NCI-H226 (cell line): Measurements from ENCODE around the gene EIPR1.

ENCODE experiments used
- DNase-seq: peaks from one replicate; pipeline ENCODE4 v3.0.0-alpha.2; 2015

EIPR1 gene

DNA sequence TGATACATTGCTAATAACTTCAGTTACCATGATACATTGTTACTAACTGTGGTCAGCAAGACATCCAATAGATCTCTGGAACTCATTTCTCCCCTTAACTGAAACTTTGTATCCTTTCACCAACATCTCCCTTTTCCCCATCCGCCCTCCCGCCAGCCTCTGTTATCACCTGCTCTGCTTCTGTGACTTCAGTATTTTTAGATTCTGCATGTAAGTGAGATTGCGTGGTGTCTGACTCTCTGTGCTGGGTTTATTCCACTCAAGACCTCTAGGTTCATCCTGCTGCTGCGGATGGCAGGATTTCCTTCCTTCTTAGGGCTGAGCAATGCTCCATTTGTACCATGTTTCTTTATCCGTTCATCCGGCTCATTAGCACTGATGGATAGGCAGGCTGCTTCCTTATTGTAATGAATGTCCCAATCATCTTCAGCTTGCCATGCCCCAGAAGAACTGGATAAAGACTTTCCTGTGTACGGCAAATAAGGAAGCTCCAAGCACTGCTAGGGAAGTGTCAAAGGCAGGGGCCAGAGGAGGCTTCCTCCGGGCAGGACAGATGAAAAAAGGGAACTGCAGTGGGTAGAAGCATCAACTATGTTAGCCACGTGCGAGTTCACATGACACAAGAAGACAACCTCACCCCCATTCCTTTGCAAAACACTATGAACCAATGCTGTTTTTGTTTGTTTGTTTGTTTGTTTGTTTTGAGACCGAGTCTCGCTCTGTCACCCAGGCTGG, 113.4 kb downstream of the EIPR1 start:
- DNase-seq, result no peak

DNA sequence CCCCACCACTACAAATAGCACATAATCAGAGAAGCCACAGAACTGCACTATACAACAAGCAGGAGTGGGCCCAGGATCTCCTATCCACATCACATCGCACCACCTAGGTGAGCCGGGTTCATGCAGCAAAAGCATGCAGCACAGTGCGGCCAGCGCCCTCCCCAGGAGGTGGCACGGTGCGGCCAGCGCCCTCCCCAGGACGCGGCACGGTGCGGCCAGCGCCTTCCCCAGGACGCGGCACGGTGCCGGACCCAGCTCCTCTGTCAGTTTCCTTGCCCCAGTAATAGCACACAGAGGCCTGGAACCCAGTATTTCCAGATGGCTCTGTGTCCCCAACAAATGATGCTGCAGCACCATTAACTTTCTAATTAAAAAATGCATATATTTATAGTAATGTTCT, 114.1 kb downstream of the EIPR1 start:
- no peak for DNase-seq

DNA sequence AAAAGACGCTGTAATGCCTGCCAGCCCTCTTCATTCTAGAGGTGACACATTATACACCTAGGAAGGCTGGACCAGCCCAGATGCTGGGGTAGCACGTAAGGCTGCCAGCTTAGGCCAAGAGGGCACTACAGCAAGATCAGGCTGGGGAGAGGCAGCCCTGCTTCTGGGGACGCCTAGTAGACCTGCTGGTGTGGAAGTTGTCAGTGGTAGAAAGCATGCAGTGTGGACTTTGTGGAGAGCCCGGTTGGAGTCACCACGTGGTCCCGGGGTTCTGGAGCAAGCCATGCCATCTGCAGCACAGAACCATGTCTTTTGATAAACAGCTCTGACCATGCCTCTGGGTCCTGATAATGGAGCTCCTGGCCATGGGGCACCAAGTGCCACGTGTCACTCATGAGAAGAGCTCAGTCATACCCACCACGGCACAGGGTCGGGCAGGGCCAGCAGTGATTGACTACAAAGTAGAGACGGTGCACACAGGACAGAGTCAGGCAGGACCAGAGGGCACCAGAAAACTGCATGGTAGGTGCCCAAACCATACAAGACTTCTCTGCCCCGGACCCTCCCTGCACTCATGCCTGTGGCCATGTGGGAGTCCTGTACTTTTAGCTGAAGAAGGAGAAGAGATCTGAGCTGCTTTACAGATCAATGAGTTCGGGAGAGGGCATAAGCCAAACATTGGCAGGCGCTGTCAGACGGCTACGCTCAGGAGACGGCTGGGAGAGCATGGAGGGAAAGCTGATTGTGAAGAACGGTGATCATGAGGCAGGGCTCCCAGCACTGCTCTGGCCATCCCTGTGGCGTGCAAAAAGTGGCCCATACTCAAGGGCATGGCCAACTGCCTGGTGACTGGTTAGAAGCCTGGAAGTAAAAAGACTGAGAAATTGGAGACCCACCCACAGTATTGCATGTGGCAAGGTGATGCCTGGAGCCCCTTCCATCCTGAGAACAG, 114.9 kb downstream of the EIPR1 start:
- DNase-seq, result no peak

DNA sequence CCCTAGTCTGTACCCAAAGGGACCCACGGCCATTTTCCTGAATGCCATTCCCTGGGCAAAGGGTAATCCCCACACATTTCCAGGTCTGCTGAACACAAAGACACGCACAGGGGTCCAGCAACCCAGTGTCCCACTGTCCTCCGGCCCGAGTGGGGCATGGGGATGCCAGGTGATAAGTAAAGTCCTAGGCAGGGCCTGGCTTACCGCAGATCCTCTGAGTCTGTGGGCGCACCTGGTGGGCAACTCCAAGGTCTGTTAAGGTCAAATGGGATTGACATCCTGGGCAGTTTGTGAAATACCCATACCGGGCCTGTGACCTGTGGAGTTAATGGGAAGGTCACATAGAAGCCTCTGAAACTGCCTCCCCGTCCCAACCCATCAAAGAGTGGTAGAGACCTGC, 116.1 kb downstream of the EIPR1 start:
- no peak for DNase-seq

DNA sequence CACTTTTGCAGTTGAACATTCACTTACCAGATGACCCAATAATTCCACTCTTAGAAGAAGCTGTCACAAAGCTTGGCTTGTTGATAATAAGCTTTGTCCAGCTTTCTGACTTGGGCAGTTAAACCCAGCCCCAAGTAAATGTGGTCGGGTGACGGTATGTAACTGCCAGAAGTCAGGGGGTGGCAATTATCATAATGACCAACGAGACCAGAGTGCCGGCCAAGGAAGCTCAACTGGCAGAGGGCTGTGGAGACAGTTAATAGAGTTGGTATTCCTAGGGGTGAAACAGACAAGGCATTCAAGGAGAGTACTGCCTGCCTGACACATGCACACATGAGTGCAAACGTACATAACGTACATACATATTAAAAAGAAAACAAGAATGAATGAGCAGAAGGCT, 116.7 kb downstream of the EIPR1 start:
- no peak for DNase-seq

DNA sequence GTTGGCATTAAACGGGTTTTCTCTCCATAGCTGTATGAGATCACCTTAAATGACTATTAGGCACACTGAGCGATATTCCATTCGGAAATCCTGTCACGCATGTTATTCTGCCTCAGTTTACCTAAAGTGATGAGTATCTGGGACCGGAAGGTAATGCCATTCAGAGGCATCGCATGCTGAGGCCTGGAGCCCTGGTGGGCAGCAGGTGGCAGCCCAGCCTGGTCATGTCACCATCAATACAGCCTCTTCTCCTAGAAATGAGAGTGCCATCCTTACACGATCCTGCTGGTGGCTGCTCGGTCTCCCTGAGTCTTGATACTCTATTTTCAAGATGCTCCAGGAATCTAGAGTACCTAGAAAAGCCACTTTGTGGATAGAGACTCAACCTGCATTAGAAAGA, 119.8 kb downstream of the EIPR1 start:
- no peak for DNase-seq

DNA sequence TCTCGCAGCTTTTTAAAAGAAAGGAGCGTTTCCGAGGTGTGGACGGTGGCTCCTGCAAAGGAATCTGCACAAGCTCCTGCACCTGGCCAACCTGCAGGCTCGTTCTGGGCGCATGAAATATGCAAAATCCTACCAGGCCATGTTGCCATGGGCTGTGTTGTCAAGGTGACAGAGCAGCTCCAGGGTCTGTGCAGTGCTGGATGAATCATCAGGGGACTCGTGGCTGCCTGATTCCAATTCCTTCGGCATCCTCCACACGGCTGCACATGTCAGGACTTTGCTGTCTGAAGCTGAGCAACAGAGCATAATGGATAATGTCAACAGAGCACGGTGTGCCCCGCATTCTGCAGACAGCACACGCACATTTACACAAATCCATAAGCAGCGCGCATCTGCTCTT, 120.5 kb downstream of the EIPR1 start:
- DNase-seq, result no peak

DNA sequence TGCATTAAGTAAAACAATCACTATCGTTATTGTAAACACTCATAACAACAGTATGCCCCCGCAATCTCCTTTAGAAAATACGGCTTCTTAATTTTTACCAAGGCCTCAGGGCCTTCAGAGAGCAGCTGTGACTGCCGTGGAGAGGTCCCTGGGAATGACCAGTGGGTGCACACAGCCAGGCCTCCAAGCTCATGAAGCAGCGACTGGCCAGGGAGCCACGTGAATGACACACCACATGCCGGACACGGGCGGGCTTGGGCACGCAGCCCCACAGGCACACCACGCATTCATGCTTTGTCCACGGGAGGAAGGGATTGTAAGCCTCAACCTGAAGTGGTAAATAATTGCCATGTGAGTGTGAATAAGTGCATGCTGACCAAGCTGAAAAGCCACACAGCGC, 121.0 kb downstream of the EIPR1 start:
- DNase-seq, result no peak

DNA sequence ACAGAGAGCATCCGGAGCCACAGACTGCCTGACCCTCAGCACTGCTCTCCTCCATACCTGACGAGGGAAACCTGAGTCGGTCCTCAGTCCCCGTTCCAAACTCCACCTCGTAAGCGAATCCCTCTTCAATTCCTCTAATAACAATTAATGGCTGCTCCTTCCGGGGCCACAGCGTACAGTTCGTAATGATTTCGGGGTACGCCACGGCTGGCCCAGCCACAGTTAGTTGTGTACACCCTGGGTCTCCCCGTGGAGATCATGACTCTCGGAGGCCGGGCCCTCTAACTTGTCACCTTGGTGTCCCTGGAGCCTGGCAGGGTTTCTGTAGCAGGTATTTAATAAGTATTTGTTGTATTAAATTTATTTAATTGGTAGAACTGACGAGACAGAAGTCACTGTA, 121.5 kb downstream of the EIPR1 start:
- no peak for DNase-seq

DNA sequence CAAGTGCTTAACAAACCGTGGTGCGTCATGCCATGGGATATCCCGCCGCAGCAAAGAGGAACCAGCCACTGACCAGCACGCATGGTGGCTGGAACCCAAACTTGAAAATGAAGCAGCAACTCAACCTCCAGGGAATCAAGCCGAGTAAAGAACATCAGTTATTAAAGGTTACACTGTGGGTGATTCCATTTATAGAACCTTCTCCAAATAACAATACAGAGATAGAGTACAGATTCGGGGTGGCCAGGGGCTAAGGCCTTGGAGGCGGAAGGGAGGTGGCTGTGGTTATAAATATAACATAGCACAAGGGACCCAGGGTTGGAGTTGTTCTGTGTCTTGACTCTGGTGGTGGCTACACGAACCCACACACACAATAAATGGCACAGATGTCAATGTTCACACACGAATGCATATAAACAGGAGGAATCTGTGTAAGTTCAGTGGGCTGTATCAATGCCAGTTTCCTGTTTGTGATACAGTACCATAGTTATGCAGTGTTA, 123.1 kb downstream of the EIPR1 start:
- no peak for DNase-seq

DNA sequence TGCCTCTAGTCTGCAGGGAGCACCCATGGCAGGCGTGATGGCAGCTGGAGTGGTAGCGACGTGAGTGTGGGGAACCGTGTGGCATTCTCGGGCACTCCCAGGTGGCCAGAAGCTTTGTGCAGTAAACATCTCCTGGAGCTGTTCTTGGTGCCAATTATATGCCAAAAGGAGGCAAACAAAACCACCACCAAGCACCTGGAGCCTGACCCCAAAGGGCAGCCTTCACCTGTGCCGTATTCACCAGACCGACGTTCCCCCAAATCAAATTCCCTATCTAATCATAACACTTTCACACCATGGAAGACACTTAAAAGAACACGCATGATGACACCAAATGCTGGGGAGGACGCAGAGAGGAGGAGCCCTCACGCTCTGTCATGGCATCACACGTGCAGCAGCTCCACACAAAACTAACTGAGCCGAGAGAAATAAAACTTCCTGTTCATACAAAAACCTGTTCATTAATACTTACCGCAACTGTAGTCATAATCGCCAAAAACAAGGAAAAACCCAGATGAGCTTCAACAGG, 123.6 kb downstream of the EIPR1 start:
- DNase-seq, result no peak

DNA sequence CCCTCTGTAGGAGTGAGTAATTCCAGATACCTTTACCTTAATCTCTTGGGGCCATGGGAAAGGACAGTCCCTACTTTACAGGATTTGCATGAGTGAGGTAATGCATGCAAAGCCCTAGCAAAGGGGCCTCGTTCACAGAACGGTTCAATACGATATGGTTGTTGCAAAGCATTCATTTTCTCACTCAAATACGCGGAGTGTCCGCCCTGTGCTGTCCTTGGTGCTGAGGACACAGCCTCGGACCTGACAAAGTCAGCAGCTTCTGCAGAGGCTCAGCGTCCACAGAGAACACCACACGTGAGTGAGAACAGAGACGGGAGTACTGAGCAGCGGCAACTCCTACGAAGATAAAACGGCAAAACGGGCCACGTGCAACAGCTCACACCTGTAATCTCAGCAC, 125.7 kb downstream of the EIPR1 start:
- no peak for DNase-seq

DNA sequence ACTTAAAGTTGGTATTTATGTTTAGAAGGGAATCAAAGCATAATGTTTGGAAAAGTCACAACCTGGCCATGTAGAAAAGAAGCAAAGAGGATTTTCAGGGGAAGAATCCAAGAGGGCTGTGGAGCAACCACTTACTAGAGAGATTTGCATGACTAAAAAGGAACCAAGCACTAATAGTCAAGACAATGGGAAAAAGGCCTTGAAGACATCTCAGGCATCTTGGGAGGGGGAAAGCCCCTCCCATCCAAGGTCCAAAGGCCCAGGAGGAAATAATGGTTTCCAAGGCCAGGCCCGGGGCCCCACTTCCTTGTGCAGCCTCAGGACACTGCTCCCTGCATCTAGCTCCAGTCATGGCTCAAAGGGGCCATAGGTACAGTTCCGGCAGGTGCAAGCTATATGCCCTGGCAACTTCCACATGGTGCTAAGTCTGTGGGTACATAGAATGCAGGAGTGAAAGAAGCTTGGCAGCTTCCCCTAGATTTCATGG, 128.1 kb downstream of the EIPR1 start:
- no peak for DNase-seq

DNA sequence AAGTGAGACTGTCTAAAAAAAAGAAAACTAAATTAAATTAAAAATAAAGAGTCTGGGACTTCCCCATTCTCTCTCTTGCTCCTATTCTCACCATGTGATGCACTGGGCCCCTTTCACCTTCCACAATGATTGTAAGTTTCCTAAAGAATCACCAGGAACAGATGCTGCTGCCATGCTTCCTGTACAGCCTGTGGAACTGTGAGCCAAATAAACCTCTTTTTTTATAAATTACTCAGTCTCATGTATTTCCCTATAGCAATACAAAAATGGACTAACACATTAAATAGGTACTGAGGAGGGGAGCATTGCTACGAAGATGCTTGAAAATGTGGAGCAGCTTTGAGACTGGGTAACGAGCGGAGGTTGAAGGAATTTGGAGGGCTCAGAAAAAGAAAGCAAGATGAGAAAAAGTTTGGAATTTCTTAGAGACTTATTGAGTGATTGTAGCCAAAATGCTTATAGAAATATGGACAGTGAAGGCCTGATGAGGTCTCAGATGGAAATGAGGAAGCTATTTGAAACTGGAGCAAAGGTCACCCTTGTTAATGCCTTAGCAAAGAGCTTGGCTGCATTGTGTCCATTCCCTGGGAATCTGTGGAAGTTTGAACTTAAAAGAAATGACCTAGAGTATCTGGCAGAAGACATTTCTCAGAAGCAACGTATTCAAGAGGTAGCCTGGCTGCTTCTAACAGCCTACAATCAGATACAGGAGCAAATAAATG, 128.7 kb downstream of the EIPR1 start:
- no peak for DNase-seq

DNA sequence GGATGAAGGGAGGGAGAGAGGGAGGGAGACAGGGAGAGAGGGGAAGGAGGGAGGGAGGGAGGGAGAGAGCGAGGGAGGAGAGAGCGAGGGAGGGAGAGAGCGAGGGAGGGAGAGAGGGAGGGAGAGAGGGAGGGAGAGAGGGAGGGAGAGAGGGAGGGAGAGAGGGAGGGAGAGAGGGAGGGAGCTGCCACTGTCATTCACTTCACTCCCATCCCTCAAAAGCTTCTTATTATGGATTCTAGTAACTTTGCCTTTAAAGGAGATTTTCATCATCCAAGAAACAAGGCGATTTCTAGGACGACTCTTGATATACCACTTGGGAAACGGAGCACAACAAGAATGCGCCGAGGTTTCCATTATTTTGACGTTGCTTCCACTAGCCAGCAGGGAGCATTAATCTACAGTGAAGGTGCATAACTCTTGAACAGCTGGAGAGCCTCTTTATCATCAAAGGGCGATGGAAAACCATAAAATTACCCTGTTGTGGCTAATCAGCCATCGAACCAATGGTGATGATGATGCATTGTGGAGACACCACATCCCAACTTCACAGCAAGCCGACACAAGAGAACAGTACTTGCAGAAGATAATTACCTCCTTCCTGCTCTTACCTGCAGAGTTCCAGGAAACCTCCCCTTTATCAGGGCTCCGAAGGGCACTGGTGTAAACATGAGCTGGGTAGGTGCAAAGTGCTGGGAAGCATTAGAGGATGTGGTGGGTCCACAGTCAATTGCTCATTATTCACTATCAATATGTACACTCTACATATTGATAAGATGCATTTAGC, 130.5 kb downstream of the EIPR1 start:
- DNase-seq, result no peak

DNA sequence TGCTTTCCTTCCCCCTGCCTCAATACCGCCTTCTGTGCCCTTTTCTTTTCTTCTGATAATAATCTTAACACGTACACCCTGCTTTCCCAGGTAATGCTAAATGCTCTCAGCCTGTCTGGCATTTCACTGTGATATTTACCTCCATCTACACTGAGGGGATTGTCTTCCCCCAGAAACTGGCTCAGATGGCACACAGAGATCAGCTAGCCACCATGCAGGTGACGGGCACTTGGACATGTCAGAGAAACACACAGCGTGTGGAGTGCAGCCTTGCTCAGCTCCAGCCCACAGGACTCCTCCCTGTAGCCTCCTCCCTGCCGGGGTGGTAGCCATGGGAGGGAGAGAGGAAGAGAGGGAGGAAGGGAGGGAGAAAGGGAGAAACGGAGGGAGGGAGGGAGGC, 131.2 kb downstream of the EIPR1 start:
- DNase-seq, result no peak

DNA sequence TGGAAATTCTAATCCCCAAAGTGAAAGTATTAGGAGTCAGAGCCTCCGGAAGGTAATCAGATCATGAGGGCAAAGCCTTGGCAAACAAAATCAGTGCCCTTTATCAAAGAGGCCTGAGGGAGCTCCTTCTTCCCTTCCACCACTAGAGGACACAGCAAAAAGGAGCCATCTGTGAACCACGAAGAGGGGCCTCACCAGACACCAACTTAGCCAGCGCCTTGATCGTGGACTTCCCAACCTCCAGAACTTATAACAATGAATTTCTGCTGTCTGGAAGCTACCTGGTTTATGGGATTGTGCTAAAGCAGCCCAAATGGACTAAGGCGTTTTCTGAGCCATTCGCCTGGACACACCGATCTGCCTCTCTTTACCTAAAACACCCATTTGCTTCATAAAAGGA, 133.1 kb downstream of the EIPR1 start:
- DNase-seq, result no peak

DNA sequence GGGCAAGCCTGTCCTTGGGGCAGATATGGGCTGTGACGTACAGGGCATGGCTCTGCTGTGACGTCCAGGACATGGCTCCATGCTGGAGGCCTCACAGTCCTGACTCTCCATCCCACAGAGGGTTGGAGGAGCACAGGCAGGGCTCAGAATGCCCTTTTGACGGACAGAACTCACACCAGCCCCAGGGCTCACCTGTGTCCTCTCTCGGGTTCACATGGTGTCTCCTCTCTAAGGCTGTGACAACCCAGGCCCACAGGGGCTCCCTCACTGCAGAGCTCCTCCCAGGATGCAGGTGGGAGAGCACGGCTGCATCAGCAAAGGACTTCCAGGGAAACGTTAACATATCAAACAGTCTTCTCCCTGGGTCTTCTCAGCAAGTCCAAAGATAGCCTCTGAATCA, 133.8 kb downstream of the EIPR1 start:
- no peak for DNase-seq

DNA sequence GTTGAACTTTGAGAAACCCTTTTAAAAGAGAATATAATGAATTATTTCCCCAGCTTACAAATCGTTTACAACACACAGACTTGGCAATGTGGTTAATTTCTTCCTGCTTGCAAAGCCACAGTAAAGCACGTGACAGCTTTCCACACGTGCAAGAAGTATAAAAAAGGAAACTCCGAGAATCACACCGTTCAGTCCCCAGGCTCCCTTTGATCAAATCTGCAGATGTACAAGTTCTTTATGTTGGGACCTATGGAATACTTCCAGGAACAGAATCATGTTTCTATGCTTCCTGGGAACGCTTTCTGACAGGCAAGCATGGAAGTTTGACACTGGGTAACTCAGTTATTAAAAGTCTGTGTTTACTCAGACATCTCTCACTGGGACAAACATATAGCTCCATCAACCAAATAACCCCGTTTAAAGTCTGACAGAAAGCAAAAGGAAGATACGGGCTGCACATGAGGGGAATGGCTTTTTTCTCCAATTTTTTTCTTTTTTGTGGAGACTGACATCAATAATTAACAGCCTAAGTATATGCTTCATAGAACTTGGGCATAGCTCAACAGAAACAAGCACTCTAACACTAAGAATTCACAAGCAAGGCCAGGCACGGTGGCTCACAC, 134.8 kb downstream of the EIPR1 start:
- DNase-seq, result no peak

DNA sequence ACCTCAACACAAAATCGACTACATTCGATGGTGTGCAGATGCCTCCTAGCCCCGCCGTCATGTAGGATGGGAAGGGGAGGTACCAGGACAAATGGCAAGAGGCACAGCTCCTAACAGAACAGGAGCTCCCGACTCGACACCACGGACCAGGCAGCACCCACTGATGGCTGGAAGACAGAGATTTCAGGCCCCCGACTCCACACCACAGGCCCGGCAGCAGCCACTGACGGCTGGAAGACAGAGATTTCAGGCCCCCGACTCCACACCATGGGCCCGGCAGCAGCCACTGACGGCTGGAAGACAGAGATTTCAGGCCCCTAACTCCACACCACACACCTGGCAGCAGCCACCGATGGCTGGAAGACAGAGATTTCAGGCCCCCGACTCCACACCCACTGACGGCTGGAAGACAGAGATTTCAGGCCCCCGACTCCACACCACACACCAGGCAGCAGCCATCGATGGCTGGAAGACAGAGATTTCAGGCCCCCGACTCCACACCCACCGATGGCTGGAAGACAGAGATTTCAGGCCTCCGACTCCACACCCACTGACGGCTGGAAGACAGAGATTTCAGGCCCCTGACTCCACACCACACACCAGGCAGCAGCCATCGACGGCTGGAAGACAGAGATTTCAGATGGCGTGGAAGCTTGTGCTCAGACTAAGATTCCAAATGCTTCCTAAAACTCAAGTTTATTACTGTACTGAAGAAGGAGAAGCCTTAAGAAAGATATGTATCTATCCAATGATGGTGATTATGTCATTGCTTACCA, 135.5 kb downstream of the EIPR1 start:
- no peak for DNase-seq
